Fibroblast of lung (primary cell): ENCODE data around the gene IL22RA2.

ENCODE experiments used
- CTCF ChIP-seq, 2 donors: IDR thresholded peaks in 1 of 2; conservative IDR thresholded peaks in 1 of 2; 1 replicate in 1 of 2; 2 replicates in 1 of 2; pipeline ENCODE4 v1.5.1; 2011 to 2012; ENCODE audit warnings: low read length in 2 of 2, control low read depth in 1 of 2, inconsistent platforms in 1 of 2, low read depth in 1 of 2, mild to moderate bottlenecking in 1 of 2
- EZH2 ChIP-seq: IDR thresholded peaks from 2 replicates; pipeline ENCODE4 v1.5.1; 2012; ENCODE audit warnings: low read length, control low read depth, mild to moderate bottlenecking; ENCODE audit errors: missing control alignments

GRCh38 chr6:137213331-137213740 lies 39.9 kb upstream of the IL22RA2 start:
- no peak for TF ChIP-seq CTCF (conservative IDR thresholded peaks at IDR 0.05 in 1 of 2, IDR thresholded peaks at IDR 0.05 in 1 of 2; ENCODE audit: low read depth in 1 of 2, low read length in 2 of 2)
- TF ChIP-seq EZH2 = no peak
